Testis (tissue), 2 donors: ENCODE data around the gene KRTAP21-2.

Source experiments
- POLR2A ChIP-seq: fragments of 450-650 bp; IDR thresholded peaks from one replicate; pipeline ENCODE4 v1.6.1; 2017; ENCODE audit warnings: antibody characterized with exemption, mild to moderate bottlenecking, moderate library complexity
- TF ChIP-seq, protein P1 (sequence below), 3 experiments: fragments of 450-650 bp in 2 of 3; fragments of 200-600 bp in 1 of 3; sonication (generic) in 1 of 3; IDR thresholded peaks; one replicate each; pipeline ENCODE4 v1.5.1; 2016 to 2019; ENCODE audit warnings: antibody characterized with exemption in 3 of 3, mild to moderate bottlenecking in 2 of 3, moderate library complexity in 1 of 3

DNA sequence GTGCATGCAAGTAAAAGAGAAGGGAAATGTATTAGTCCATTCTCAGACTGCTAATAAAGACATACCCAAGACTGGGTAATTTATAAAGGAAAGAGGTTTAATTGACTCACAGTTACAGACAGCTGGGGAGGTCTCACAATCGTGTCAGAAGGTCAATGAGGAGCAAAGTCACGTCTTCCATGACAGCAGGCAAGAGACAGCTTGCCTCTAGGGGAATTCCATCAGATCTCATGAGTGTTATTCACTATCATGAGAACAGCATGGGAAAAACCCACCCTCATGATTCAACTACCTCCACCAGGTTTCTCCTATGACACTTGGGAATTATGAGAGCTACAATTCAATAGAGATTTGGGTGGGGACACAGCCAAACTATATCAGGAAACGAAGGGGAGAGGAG lies 36.6 kb downstream of the KRTAP21-2 start:
- TF ChIP-seq, protein P1, sequence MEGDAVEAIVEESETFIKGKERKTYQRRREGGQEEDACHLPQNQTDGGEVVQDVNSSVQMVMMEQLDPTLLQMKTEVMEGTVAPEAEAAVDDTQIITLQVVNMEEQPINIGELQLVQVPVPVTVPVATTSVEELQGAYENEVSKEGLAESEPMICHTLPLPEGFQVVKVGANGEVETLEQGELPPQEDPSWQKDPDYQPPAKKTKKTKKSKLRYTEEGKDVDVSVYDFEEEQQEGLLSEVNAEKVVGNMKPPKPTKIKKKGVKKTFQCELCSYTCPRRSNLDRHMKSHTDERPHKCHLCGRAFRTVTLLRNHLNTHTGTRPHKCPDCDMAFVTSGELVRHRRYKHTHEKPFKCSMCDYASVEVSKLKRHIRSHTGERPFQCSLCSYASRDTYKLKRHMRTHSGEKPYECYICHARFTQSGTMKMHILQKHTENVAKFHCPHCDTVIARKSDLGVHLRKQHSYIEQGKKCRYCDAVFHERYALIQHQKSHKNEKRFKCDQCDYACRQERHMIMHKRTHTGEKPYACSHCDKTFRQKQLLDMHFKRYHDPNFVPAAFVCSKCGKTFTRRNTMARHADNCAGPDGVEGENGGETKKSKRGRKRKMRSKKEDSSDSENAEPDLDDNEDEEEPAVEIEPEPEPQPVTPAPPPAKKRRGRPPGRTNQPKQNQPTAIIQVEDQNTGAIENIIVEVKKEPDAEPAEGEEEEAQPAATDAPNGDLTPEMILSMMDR (IDR thresholded peaks at IDR 0.05), result no peak
- no peak for TF ChIP-seq POLR2A
